ENCODE results near the gene CPB2.

CPB2 gene, protein sequence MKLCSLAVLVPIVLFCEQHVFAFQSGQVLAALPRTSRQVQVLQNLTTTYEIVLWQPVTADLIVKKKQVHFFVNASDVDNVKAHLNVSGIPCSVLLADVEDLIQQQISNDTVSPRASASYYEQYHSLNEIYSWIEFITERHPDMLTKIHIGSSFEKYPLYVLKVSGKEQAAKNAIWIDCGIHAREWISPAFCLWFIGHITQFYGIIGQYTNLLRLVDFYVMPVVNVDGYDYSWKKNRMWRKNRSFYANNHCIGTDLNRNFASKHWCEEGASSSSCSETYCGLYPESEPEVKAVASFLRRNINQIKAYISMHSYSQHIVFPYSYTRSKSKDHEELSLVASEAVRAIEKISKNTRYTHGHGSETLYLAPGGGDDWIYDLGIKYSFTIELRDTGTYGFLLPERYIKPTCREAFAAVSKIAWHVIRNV

GRCh38 chr13:46104868-46105267 is at the start of gene CPB2:
Gene CPB2 (minus strand): TSS chr13:46105033. CDS start chr13:46105009, 24 bp downstream.
- no peak for DNase-seq

- DNase-seq = no peak
These were observed 49.4 kb upstream of the CPB2 start for GRCh38 chr13:46154136-46154801.

- DNase-seq = no peak
These were observed 47.9 kb upstream of the CPB2 start for GRCh38 chr13:46152627-46153328.

DNA sequence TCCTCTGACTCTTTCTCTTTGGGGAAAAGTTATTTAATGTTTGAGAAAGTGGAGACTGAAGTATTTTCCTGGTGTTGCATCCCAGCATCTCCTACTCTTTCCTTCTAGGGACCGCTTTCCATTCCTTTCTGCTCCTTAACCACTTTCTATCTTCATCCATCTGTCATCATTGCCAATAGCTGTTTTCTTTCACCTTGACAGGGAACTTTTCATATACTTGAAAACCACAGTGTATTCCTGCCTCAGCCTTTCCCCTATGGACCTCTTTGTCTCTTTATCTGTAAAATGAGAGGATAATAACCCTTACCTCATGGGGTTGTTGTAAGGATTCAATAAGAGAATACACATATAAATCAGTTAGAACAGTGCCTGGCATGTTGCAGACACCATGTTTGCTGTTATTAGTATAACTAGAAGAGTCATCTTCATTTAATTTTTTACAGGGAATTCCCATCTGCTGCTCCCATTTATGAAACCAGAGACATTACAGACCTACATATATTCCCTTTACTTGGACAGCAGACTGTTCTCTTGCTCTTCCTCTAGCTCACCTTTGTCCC is 45.4 kb upstream of the CPB2 start:
- no peak for DNase-seq

- DNase-seq = no peak
These were observed 44.7 kb upstream of the CPB2 start for GRCh38 chr13:46149272-46150133.

- peak in 20 of 56 donors; percentile 3 to 51 (median 26) for DNase-seq
These were observed 42.1 kb upstream of the CPB2 start for GRCh38 chr13:46146898-46147297.

- no peak for DNase-seq
These were observed 41.1 kb upstream of the CPB2 start for GRCh38 chr13:46145950-46146349.

DNA sequence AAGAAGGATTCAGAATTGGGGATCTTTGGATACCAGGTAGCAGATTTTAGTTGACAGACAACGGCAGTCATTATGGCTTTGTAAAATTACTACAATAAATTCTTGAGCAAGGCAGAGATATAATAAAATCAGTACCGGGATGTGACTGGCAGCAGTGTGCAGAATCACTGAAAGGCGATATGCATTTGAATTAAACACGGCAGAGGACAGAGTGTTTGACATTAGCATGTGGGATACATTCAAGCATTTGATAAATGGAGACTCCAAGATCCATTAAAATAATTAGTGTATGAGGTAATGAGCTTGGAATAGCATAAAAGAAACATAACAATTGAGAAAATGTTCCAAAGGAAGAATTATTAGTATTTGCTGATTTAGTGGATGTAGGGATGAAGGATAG is 40.3 kb upstream of the CPB2 start:
- DNase-seq = no peak

DNA sequence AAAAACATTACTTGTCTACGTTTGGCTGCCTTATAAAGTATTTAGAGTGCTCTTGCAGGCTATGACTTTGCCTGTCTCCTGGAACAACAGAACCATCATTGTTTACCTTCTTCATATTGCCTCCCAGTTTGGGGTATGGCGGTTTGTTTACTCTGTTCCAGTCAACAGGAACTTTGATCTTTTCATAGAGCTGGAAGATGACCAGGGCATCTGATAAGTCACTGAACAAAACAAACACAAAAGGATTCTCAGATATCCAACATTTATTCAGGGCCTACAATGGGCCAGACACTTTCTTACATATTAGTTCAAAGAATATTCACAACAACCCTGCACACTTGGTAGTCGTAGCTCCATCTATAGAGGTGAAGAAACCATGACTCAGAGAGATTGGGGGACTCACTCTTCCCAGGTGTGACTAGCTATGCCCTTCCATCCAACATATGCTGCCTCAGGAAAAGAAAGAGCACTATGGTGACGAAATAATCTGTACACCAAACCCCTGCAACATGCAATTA is 38.4 kb upstream of the CPB2 start:
- DNase-seq = no peak

DNA sequence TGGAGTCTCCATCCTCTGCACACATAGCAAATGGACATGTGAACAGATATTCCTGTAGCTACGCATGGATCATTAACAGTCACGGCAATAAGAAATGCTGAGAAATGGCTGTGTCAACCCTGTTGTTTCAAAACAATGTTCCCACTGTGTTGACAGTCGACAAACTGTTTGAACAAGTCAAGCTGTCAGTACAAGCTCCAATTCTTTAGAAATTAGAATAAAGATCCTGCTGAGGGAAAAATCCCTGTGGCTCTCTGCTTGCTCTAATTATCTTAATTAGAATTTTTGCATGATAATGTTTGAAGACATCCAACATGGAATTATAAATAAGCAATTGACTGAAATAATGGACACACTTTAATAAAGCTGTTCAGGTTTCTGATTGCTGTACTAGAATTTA is 37.9 kb upstream of the CPB2 start:
- DNase-seq = no peak

- DNase-seq = no peak
These were observed 35.2 kb upstream of the CPB2 start for GRCh38 chr13:46140044-46140443.

DNA sequence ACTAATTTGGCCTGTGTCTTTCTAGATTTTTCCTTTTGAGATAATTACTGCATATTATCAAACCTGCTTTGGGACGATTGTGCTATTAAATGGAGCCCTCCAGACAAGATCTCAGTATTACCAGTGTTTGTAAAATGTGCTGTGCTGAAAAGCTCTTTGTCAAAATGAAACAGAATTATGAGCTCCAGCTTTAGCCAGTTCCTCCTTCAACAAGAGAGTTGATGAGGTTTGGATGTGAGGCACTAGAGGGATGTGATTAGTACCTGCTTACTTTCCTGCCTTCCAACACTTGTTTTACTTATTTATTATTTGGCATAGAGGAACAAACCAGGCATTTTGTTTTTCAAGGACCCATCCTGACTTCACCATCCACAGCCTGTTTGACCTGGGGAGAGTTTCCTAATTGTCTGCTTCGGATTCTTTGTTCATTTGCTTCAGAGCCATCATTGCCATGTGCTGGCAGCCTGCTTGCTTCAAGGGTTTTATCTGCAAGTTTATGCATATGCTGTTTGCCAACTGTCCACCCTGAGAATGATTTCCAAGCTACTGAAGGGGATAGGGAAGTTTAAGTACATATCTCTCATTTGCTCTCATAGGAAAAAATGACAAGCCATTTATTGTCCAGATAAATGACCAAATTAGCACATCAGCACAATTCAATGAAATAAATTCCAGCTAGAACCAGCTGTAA is 32.9 kb upstream of the CPB2 start:
- DNase-seq = no peak

DNA sequence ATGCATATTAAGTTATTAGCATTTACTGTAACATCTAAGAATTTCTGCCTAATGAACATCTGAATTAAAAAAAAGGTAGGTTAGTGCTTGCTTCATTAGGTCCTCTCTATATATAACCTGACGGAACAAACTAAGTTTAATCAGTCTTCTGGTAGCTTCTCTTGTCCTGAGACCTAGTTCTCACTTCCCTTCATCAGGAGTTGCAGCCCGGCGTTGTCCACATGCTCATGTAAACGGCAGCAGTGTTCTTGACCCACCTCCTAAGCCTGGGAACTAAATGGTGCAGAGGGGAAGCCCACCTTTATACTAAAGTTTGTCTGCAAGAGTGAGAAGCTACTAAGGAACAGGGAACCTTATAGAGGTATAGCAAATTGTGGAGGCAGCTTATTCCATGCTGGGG is 31.9 kb upstream of the CPB2 start:
- no peak for DNase-seq

- no peak for DNase-seq
These were observed 30.2 kb upstream of the CPB2 start for GRCh38 chr13:46134961-46135522.

DNA sequence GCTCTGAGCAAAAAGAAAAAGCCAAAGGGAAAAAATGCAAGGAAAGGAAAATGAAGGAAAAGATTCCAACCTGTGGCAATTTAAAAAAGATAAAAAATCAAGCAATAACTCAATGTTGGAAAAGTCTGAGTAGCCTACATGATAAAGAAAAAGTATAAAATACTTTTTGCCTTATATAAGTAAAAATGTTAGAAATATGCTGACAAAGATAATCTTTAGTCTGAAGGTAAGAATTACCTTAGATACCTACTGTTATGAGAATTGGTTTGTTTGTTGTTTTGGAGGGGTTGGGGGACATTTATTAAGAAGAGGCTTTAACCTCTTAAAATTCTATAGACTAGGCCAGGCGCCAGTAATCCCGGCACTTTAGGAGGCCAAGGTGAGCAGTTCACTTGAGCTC is 29.7 kb upstream of the CPB2 start:
- DNase-seq = no peak

- no peak for DNase-seq
These were observed 27.3 kb upstream of the CPB2 start for GRCh38 chr13:46132109-46132508.

GRCh38 chr13:46131705-46132104 is 26.9 kb upstream of the CPB2 start:
- DNase-seq = no peak

DNA sequence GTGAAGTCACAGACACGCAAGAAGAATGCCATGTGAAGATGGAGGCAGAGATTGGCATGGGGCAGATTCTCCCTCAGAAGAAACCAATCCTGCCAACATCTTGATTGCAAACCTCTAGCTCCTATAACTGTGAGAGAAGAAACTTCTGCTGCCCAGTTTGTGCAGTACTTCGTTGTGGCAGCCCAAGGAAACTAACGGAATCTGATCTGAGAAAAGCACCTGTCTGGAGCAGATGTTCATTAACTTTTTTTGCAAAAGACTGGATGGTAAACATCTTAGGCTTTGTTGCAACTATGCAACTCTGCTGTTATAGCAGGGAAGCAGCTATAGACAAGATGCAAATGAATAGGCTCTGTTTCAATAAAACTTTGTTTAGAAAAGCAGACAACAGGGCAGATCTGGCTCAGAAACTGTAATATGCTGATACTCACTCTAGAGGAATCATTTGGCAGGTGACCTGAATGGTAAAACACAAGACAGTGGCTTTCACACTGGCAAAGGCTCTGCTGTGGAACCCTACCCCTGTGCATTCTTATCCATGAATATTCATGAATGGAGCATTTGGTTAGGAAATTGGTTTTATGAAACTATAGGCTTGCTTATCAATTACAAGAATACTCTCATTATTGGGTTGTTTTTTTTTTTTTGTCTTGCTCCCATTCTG is 25.3 kb upstream of the CPB2 start:
- no peak for DNase-seq

DNA sequence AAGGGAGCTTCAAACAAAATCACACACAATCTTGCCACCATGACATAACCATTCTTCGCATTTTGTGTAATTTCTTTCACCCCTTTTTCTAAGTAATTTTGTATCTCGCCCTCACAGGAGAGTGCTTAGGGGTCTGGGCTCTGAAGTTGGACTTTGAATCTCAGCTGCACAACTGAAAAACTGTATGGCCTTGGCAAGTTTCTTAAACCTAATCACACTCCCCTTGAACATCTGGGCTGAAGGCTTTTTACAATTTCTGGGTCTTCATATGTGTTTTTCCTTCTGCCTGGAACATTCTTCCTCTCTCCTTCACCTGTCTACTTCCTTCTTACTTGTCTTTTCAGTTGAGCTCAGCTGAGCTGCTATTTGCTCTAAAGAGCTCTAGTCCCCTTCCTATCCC is 24.3 kb upstream of the CPB2 start:
- DNase-seq = no peak
